Hepatocyte (in vitro differentiated cells): ENCODE results near the gene EVA1A. TPM values are rescaled to one million over a fixed set of nuclear protein-coding genes. Genes with fewer than 3 reads are reported as not detected.

ENCODE experiments used
- DNase-seq: peaks from one replicate; pipeline ENCODE4 v3.0.0-alpha.2; 2016; ENCODE audit warnings: low spot score
- H2AFZ ChIP-seq: fragments of 200-600 bp; sonication (generic); 2 replicates; pipeline ENCODE4 v1.6.0; 2016; ENCODE audit warnings: antibody characterized with exemption, mild to moderate bottlenecking
- H3K27ac ChIP-seq: fragments of 200-600 bp; sonication (generic); 2 replicates; pipeline ENCODE4 v1.5.1; 2016; ENCODE audit warnings: mild to moderate bottlenecking
- H3K27me3 ChIP-seq: fragments of 200-600 bp; sonication (generic); 2 replicates; pipeline ENCODE4 v1.6.1; 2016
- H3K36me3 ChIP-seq: fragments of 200-600 bp; sonication (generic); replicated peaks from 2 replicates; pipeline ENCODE4 v1.5.1; 2016; ENCODE audit warnings: low read depth; ENCODE audit not compliant: insufficient read depth
- H3K4me1 ChIP-seq: fragments of 200-600 bp; sonication (generic); 2 replicates; pipeline ENCODE4 v1.5.1; 2016; ENCODE audit warnings: mild to moderate bottlenecking, moderate library complexity; ENCODE audit not compliant: insufficient read depth
- H3K4me2 ChIP-seq: fragments of 200-600 bp; sonication (generic); 2 replicates; pipeline ENCODE4 v1.6.0; 2016
- H3K4me3 ChIP-seq: fragments of 200-600 bp; sonication (generic); 2 replicates; pipeline ENCODE4 v1.5.1; 2016; ENCODE audit warnings: mild to moderate bottlenecking
- H3K79me2 ChIP-seq: fragments of 200-600 bp; sonication (generic); 2 replicates; pipeline ENCODE4 v1.6.0; 2017; ENCODE audit warnings: mild to moderate bottlenecking
- H3K9me2 ChIP-seq: fragments of 200-600 bp; sonication (generic); replicated peaks from 2 replicates; pipeline ENCODE4 v1.6.0; 2017; ENCODE audit warnings: mild to moderate bottlenecking; ENCODE audit not compliant: insufficient read depth
- H3K9me3 ChIP-seq: fragments of 200-600 bp; sonication (generic); 2 replicates; pipeline ENCODE4 v1.5.1; 2016; ENCODE audit warnings: low read depth, mild to moderate bottlenecking
- H4K20me1 ChIP-seq: fragments of 200-600 bp; sonication (generic); 2 replicates; pipeline ENCODE4 v1.6.0; 2016; ENCODE audit warnings: mild to moderate bottlenecking; ENCODE audit not compliant: insufficient read depth, poor library complexity, severe bottlenecking
- EZH2 ChIP-seq: fragments of 200-600 bp; sonication (generic); IDR thresholded peaks from 2 replicates; pipeline ENCODE4 v1.6.1; 2016; ENCODE audit warnings: antibody characterized with exemption, mild to moderate bottlenecking, borderline replicate concordance
- EZH2phosphoT487 ChIP-seq: fragments of 200-600 bp; sonication (generic); IDR thresholded peaks from one replicate; pipeline ENCODE4 v1.6.1; 2018; ENCODE audit warnings: antibody characterized with exemption, mild to moderate bottlenecking, low read depth, moderate library complexity; ENCODE audit not compliant: unreplicated experiment, severe bottlenecking
- WGBS: methylation state at CpG from one replicate; pipeline ENCODE4 v1.1.6; 2016; ENCODE audit warnings: low lambda C conversion rate; ENCODE audit errors: missing lambda C conversion rate; 5-methylcytosine and 5-hydroxymethylcytosine counted together
- polyA plus RNA-seq: library from polyadenylated mRNA; unstranded; fragments of >200 nt; fragmentation: Nextera tagmentation; extraction: Ambion mirVana; gene quantifications from 2 replicates; pipeline ENCODE4 v1.2.1, GENCODE V29; 2016
- total RNA-seq: library from RNA; depleted of rRNA; stranded (reverse); fragments of >200 nt; gene quantifications from 2 replicates; pipeline ENCODE4 v1.2.3, GENCODE V29; 2014
- TF ChIP-seq, protein P1 (sequence below): fragments of 200-600 bp; sonication (generic); IDR thresholded peaks from 2 replicates; pipeline ENCODE4 v1.5.1; 2016; ENCODE audit warnings: antibody characterized with exemption, mild to moderate bottlenecking; ENCODE audit not compliant: poor library complexity

EVA1A gene
- total and polyA plus RNA-seq, 2 experiments from 2014 or later, result 15.3 to 30.8 TPM

DNA sequence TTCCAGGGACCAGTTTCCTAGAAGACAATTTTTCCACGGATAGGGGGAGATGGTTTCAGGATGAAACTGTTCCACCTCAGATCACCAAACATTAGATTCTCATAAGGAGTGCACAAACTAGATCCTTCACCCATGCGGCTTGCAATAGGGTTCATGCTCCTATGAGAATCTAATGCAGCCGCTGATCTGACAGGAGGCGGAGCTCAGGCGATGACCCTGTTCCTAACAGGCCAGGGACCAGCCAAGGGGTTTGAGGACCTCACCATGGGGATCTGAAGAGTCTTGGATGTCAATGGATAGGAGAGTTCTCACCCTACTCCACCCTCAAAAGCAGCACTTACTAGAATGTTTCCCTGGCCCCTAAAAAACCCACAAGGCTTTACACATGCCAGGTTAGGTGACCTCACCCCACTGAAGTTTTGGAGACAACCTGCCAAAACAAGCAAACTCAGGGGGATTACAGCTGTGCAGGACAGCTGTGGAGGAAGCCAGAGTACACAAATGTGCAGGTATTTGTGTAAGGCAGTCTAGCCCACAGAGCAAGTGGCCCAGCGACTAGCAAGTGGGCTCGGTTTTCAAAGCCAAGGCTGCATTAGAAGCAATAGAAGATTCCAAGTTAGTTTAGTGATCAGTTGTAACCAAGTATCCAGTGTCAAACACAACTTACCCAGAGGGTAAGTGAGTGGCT, 3.9 kb downstream of the EVA1A start:
- peaks cover 17% of the 10 kb centered on the region for H3K79me2 ChIP-seq

DNA sequence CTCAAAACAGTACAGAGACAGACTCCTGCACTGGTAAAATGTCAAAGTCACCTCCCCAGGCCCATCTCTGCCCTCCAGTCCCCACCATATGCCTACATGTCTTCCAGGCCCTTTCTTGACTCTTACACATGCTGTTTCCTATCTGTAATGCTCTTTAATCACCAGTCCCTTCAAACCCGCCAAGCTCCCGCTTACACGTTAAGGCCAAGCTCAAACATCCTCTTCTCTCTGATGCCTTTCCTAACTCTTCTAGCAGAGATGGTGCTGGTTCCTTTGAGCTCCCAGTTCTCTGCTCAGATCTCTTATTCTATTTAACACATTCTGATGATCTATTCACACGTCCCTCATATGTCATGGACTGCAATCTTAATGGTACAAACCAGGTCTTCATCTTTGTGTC, 5.0 kb downstream of the EVA1A start:
- Histone ChIP-seq H3K9me2 (no peaks in the 10 kb centered on the region), H3K27ac (no peak overlapping the region), H3K79me2 (peaks cover 17% of the 10 kb centered on the region), H3K27me3 (no peaks in the 10 kb centered on the region), H3K4me2 (no peak overlapping the region), H3K4me1 (no peaks in the 10 kb centered on the region), H3K9me3 (no peaks in the 10 kb centered on the region), H3K36me3 (no peaks in the 10 kb centered on the region), H2AFZ (no peak overlapping the region), H3K4me3 (no peak overlapping the region), H4K20me1 (no peaks in the 10 kb centered on the region)
- TF ChIP-seq, protein P1, sequence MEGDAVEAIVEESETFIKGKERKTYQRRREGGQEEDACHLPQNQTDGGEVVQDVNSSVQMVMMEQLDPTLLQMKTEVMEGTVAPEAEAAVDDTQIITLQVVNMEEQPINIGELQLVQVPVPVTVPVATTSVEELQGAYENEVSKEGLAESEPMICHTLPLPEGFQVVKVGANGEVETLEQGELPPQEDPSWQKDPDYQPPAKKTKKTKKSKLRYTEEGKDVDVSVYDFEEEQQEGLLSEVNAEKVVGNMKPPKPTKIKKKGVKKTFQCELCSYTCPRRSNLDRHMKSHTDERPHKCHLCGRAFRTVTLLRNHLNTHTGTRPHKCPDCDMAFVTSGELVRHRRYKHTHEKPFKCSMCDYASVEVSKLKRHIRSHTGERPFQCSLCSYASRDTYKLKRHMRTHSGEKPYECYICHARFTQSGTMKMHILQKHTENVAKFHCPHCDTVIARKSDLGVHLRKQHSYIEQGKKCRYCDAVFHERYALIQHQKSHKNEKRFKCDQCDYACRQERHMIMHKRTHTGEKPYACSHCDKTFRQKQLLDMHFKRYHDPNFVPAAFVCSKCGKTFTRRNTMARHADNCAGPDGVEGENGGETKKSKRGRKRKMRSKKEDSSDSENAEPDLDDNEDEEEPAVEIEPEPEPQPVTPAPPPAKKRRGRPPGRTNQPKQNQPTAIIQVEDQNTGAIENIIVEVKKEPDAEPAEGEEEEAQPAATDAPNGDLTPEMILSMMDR, result no peak
- TF ChIP-seq EZH2phosphoT487 (no peak), EZH2 (no peak)
- WGBS, result 93% methylated on average over 4 of the region's 4 CpGs
- DNase-seq, result no peak

More for the DNA sequence above, 3.9 kb downstream of the EVA1A start:
- Histone ChIP-seq H3K9me3 (no peaks in the 10 kb centered on the region), H3K27me3 (no peaks in the 10 kb centered on the region), H3K4me3 (no peak overlapping the region), H3K9me2 (no peaks in the 10 kb centered on the region), H4K20me1 (no peaks in the 10 kb centered on the region), H3K4me1 (peaks cover 7% of the 10 kb centered on the region), H3K36me3 (no peaks in the 10 kb centered on the region), H2AFZ (no peak overlapping the region), H3K27ac (no peak overlapping the region), H3K4me2 (no peak overlapping the region)
- no peak for DNase-seq
- TF ChIP-seq, protein P1, result no peak
- no peak for TF ChIP-seq EZH2
- 93% methylated on average over 7 of the region's 7 CpGs for WGBS

DNA sequence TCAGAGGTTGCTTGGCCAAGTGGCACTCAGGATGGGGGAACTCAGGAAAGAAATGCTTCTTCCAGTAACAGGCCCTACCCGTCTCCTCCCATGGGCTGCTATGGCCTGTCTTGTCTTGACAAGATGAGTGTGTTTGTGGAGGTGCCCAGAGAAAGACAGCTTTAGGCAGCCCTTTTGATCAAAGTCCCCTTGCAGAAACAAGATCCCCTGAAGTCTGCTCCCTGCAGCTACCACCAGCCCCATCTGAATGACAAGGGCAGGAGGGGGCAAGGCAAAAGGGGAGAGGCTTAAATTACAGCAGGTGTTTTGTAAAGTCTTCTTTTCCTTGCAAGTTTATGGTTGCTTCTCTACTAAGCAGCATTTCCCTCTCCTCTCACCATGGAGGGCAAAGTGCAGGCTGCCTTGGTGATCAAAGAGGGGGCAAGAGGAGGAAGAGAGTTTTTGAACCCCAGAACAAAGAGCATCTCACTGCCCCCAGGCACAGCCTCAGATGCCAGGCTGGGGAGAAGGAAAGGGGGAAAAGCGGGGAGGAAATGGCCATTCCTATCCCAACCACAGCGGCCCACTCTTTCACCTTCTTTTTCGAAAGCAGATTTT, 6.7 kb downstream of the EVA1A start:
- Histone ChIP-seq H4K20me1 (no peaks in the 10 kb centered on the region), H3K4me1 (peaks cover 4% of the 10 kb centered on the region), H3K4me2 (no peak overlapping the region), H3K9me3 (no peaks in the 10 kb centered on the region), H3K27me3 (no peaks in the 10 kb centered on the region), H3K79me2 (peaks cover 12% of the 10 kb centered on the region), H3K4me3 (no peak overlapping the region), H3K9me2 (no peaks in the 10 kb centered on the region), H3K27ac (no peak overlapping the region), H3K36me3 (no peaks in the 10 kb centered on the region), H2AFZ (no peak overlapping the region)
- DNase-seq, result no peak
- WGBS, result 82% methylated on average over 4 of the region's 4 CpGs
- no peak for TF ChIP-seq EZH2phosphoT487
- TF ChIP-seq, protein P1, result no peak
- no peak for TF ChIP-seq EZH2
